Osteoblast (primary cell): ENCODE results near the gene EXOC4. TPM values are rescaled to one million over a fixed set of nuclear protein-coding genes. Genes with fewer than 3 reads are reported as not detected.

Experiments used
- DNase-seq: peaks from one replicate; pipeline ENCODE4 v3.0.0; 2011; ENCODE audit warnings: low spot score, mixed read lengths; ENCODE audit not compliant: insufficient read length; ENCODE audit errors: missing footprints
- H2AFZ ChIP-seq: 2 replicates; pipeline ENCODE4 v1.6.0; 2011; ENCODE audit warnings: mild to moderate bottlenecking, low read length
- H3K27ac ChIP-seq: 2 replicates; pipeline ENCODE4 v1.5.1; 2011; ENCODE audit warnings: mild to moderate bottlenecking, low read depth, low read length, moderate library complexity
- H3K27me3 ChIP-seq: 2 replicates; pipeline ENCODE4 v1.6.0; 2012; ENCODE audit warnings: mild to moderate bottlenecking, control low read depth, inconsistent platforms, low read length, moderate library complexity; ENCODE audit not compliant: insufficient read depth
- H3K36me3 ChIP-seq: 2 replicates; pipeline ENCODE4 v1.5.1; 2011; ENCODE audit warnings: mild to moderate bottlenecking, low read length, control low read depth, moderate library complexity; ENCODE audit not compliant: insufficient read depth
- H3K4me1 ChIP-seq: 2 replicates; pipeline ENCODE4 v1.5.1; 2011; ENCODE audit warnings: mild to moderate bottlenecking, low read length, control low read depth, moderate library complexity; ENCODE audit not compliant: insufficient read depth
- H3K4me2 ChIP-seq: 2 replicates; pipeline ENCODE4 v1.6.0; 2011; ENCODE audit warnings: mild to moderate bottlenecking, low read length; ENCODE audit not compliant: insufficient read depth
- H3K4me3 ChIP-seq: fragments of 200-600 bp; sonication (generic); 3 replicates; pipeline ENCODE4 v1.5.1; 2012; ENCODE audit warnings: mild to moderate bottlenecking, low read length, inconsistent platforms; ENCODE audit not compliant: insufficient read depth
- H3K79me2 ChIP-seq: 2 replicates; pipeline ENCODE4 v1.6.0; 2012; ENCODE audit warnings: mild to moderate bottlenecking, low read length, control low read depth, inconsistent platforms; ENCODE audit not compliant: insufficient read depth
- H3K9me3 ChIP-seq: 2 replicates; pipeline ENCODE4 v1.5.1; 2011; ENCODE audit warnings: low read depth, low read length, control low read depth
- H4K20me1 ChIP-seq: 2 replicates; pipeline ENCODE4 v1.6.0; 2012; ENCODE audit warnings: mild to moderate bottlenecking, low read length, control low read depth; ENCODE audit not compliant: insufficient read depth
- CTCF ChIP-seq: IDR thresholded peaks from 2 replicates; pipeline ENCODE4 v1.5.1; 2011; ENCODE audit warnings: mild to moderate bottlenecking, low read depth, low read length, moderate library complexity; ENCODE audit errors: extremely low read depth
- total RNA-seq: library from RNA; depleted of rRNA; stranded (reverse); fragments of >200 nt; gene quantifications from 2 replicates; pipeline ENCODE4 v1.2.3, GENCODE V29; 2012

The EXOC4 gene
- total RNA-seq, 1 donor: 134 TPM

- H3K4me1 ChIP-seq: no peaks in the 10 kb centered on the region
- H3K9me3 ChIP-seq: no peaks in the 10 kb centered on the region
- H4K20me1 ChIP-seq: no peaks in the 10 kb centered on the region
- H3K4me3 ChIP-seq: no peak overlapping the region
- no peak for TF ChIP-seq CTCF
- H3K27me3 ChIP-seq: no peaks in the 10 kb centered on the region
- H3K4me2 ChIP-seq: no peak overlapping the region
- H3K27ac ChIP-seq: no peak overlapping the region
- H3K79me2 ChIP-seq: peaks cover 8% of the 10 kb centered on the region
- no peak overlapping the region for H2AFZ ChIP-seq
- no peaks in the 10 kb centered on the region for H3K36me3 ChIP-seq
- DNase-seq: no peak
Observed at GRCh38 chr7:133371616-133372015, 118.7 kb downstream of the EXOC4 start.

- no peaks in the 10 kb centered on the region for H3K27me3 ChIP-seq
- H3K9me3 ChIP-seq: no peaks in the 10 kb centered on the region
- H3K4me2 ChIP-seq: no peak overlapping the region
- TF ChIP-seq CTCF: no peak
- DNase-seq: no peak
- H3K4me1 ChIP-seq: no peaks in the 10 kb centered on the region
- H4K20me1 ChIP-seq: no peaks in the 10 kb centered on the region
- no peak overlapping the region for H3K27ac ChIP-seq
- peaks cover 5% of the 10 kb centered on the region for H3K79me2 ChIP-seq
- no peak overlapping the region for H2AFZ ChIP-seq
- H3K36me3 ChIP-seq: no peaks in the 10 kb centered on the region
- no peak overlapping the region for H3K4me3 ChIP-seq
Observed at GRCh38 chr7:133372337-133372736, 119.5 kb downstream of the EXOC4 start.

GRCh38 chr7:133376514-133376913, 123.6 kb downstream of the EXOC4 start:
- Histone ChIP-seq H3K4me3 (no peak overlapping the region), H4K20me1 (no peaks in the 10 kb centered on the region), H2AFZ (no peak overlapping the region), H3K9me3 (no peaks in the 10 kb centered on the region), H3K4me2 (no peak overlapping the region), H3K79me2 (peaks cover 5% of the 10 kb centered on the region), H3K36me3 (no peaks in the 10 kb centered on the region), H3K27ac (no peak overlapping the region), H3K4me1 (no peaks in the 10 kb centered on the region), H3K27me3 (no peaks in the 10 kb centered on the region)
- DNase-seq: no peak
- TF ChIP-seq CTCF: no peak

GRCh38 chr7:133381965-133382364, 129.1 kb downstream of the EXOC4 start:
- DNase-seq: no peak
- Histone ChIP-seq H3K4me3 (no peak overlapping the region), H3K27ac (no peak overlapping the region), H3K9me3 (no peaks in the 10 kb centered on the region), H3K79me2 (no peaks in the 10 kb centered on the region), H3K27me3 (no peaks in the 10 kb centered on the region), H3K4me2 (no peak overlapping the region), H2AFZ (no peak overlapping the region), H3K36me3 (no peaks in the 10 kb centered on the region), H4K20me1 (no peaks in the 10 kb centered on the region), H3K4me1 (no peaks in the 10 kb centered on the region)
- TF ChIP-seq CTCF: no peak
